HepG2 (cell line): ENCODE data around the gene DAZL. TPM values are rescaled to one million over a fixed set of nuclear protein-coding genes. Genes with fewer than 3 reads are reported as not detected.

Experiments used
- ATAC-seq: fragments of 200-7000 bp; cut with Tn5 transposase; 3 replicates; pipeline ENCODE4 v1.9.1; 2020; ENCODE audit warnings: mild to moderate bottlenecking, moderate library complexity
- BruUV-seq: library from RNA; stranded (reverse); fragments of 400-500 nt; replicated peaks from 2 replicates; lab custom pipeline; 2021; lab: Mats Ljungman, UMichigan
- CTCF ChIA-PET: fragments of 300-600 bp; formaldehyde crosslinking; extraction: SDS; loops from one replicate; lab custom pipeline; 2021; ENCODE audit warnings: low total read pairs, inconsistent platforms, low intra/inter-chr PET ratio; lab: Yijun Ruan, JAX
- POLR2A ChIA-PET: fragments of 350-600 bp; sonication (Branson Sonifier 250); formaldehyde crosslinking; loops from one replicate; lab custom pipeline; 2020; ENCODE audit warnings: antibody characterized with exemption, inconsistent platforms; lab: Yijun Ruan, JAX
- DNase-seq: peaks from one replicate; pipeline ENCODE4 v3.0.0-alpha.2; 2015; ENCODE audit warnings: low spot score
- FAIRE-seq: peaks from 3 replicates; lab custom pipeline; 2011; peaks lifted over from hg19 to GRCh38; lab: Jason Lieb, UNC
- H2AFZ ChIP-seq: one replicate; pipeline ENCODE4 v1.6.1; 2011; ENCODE audit warnings: low read length, inconsistent platforms
- H3K27ac ChIP-seq: fragments of 300-600 bp; 3 replicates; pipeline ENCODE4 v1.8.0; 2011; ENCODE audit warnings: mixed run types, mild to moderate bottlenecking, mixed read lengths, low read length, inconsistent platforms; ENCODE audit not compliant: insufficient read depth; ENCODE audit errors: extremely low read length
- H3K27me3 ChIP-seq, 2 experiments: fragments of 200-600 bp in 1 of 2; 2 replicates in 1 of 2; 3 replicates in 1 of 2; pipeline versions ENCODE4 v1.6.0 to v1.8.0; 2011; ENCODE audit warnings: low read length in 2 of 2, mild to moderate bottlenecking in 2 of 2, moderate library complexity in 2 of 2, inconsistent platforms in 1 of 2; ENCODE audit not compliant: insufficient read depth in 2 of 2, control insufficient read depth in 1 of 2
- H3K36me3 ChIP-seq, 2 experiments: fragments of 200-600 bp in 1 of 2; replicated peaks in 1 of 2; 2 replicates in 1 of 2; 3 replicates in 1 of 2; pipeline versions ENCODE4 v1.5.1 to v1.8.0; 2011; ENCODE audit warnings: low read length in 2 of 2, inconsistent platforms in 1 of 2; ENCODE audit not compliant: insufficient read depth in 2 of 2, control insufficient read depth in 1 of 2
- H3K4me1 ChIP-seq: 2 replicates; pipeline ENCODE4 v1.5.1; 2012; ENCODE audit warnings: low read length, inconsistent platforms; ENCODE audit not compliant: insufficient read depth
- H3K4me2 ChIP-seq: 2 replicates; pipeline ENCODE4 v1.6.0; 2011; ENCODE audit warnings: low read depth, low read length, inconsistent platforms
- H3K4me3 ChIP-seq, 3 experiments: fragments of 200-600 bp in 1 of 3; sonication (generic), shearing (Covaris generic) in 1 of 3; replicated peaks in 1 of 3; 2 replicates each; pipeline ENCODE4 v1.5.1; 2011 to 2016; ENCODE audit warnings: low read length in 3 of 3, inconsistent platforms in 2 of 3, low read depth in 2 of 3, mild to moderate bottlenecking in 2 of 3, control low read depth in 1 of 3, mixed read lengths in 1 of 3; ENCODE audit not compliant: insufficient read depth in 1 of 3
- H3K79me2 ChIP-seq: one replicate; pipeline ENCODE4 v1.6.1; 2011; ENCODE audit warnings: low read length, inconsistent platforms; ENCODE audit not compliant: insufficient read depth
- H3K9ac ChIP-seq: 2 replicates; pipeline ENCODE4 v1.6.0; 2011; ENCODE audit warnings: mild to moderate bottlenecking, low read depth, low read length, inconsistent platforms; ENCODE audit not compliant: insufficient read depth
- H3K9me3 ChIP-seq: 2 replicates; pipeline ENCODE4 v1.5.1; 2012; ENCODE audit warnings: mild to moderate bottlenecking, low read length
- H4K20me1 ChIP-seq: 2 replicates; pipeline ENCODE4 v1.6.0; 2011; ENCODE audit warnings: inconsistent platforms, mild to moderate bottlenecking, low read length, moderate library complexity; ENCODE audit not compliant: insufficient read depth
- ARID5B ChIP-seq: IDR thresholded peaks from 2 replicates; pipeline ENCODE4 v1.4.0; 2020; ENCODE audit warnings: mild to moderate bottlenecking, missing genetic modification reagents
- ATF2 ChIP-seq: sonication (generic); formaldehyde crosslinking; IDR thresholded peaks from 2 replicates; pipeline ENCODE4 v1.4.0; 2020; ENCODE audit warnings: missing genetic modification reagents
- CSRNP2 ChIP-seq: sonication (generic); formaldehyde crosslinking; conservative IDR thresholded peaks from 2 replicates; pipeline ENCODE4 v1.8.0; 2022; ENCODE audit warnings: low read depth, missing genetic modification reagents
- GPBP1L1 ChIP-seq: sonication (generic); formaldehyde crosslinking; IDR thresholded peaks from 2 replicates; pipeline ENCODE4 v1.5.0; 2020; ENCODE audit warnings: mild to moderate bottlenecking, missing genetic modification reagents
- HMGXB4 ChIP-seq, 2 experiments: sonication (generic) in 1 of 2; formaldehyde crosslinking in 1 of 2; IDR thresholded peaks; 2 replicates each; pipeline versions ENCODE4 v1.4.0 to v1.6.1; 2018 to 2020; ENCODE audit warnings: missing genetic modification reagents in 2 of 2, borderline replicate concordance in 1 of 2, low read depth in 1 of 2, mild to moderate bottlenecking in 1 of 2, missing biosample characterization in 1 of 2
- NFE2L1 ChIP-seq: sonication (generic); formaldehyde crosslinking; IDR thresholded peaks from 2 replicates; pipeline ENCODE4 v1.4.0; 2020; ENCODE audit warnings: missing genetic modification reagents, mild to moderate bottlenecking, borderline replicate concordance
- PHB2 ChIP-seq: fragments of 450-650 bp; IDR thresholded peaks from 2 replicates; pipeline ENCODE4 v1.6.1; 2018; ENCODE audit not compliant: partially characterized antibody
- SIX4 ChIP-seq: sonication (generic); formaldehyde crosslinking; IDR thresholded peaks from 2 replicates; pipeline ENCODE4 v1.4.0; 2020; ENCODE audit warnings: missing genetic modification reagents
- ZNF160 ChIP-seq: sonication (generic); formaldehyde crosslinking; IDR thresholded peaks from 2 replicates; pipeline ENCODE4 v1.8.0; 2022; ENCODE audit warnings: mild to moderate bottlenecking, inconsistent platforms, missing genetic modification reagents
- ZNF256 ChIP-seq: sonication (generic); formaldehyde crosslinking; conservative IDR thresholded peaks from 2 replicates; pipeline ENCODE4 v1.4.0; 2020; ENCODE audit warnings: missing genetic modification reagents
- ZNF451 ChIP-seq: sonication (generic); formaldehyde crosslinking; IDR thresholded peaks from 2 replicates; pipeline ENCODE4 v1.5.0; 2020; ENCODE audit warnings: mild to moderate bottlenecking, missing genetic modification reagents
- ZNF781 ChIP-seq: sonication (generic); formaldehyde crosslinking; IDR thresholded peaks from 2 replicates; pipeline ENCODE4 v1.5.1; 2020; ENCODE audit warnings: borderline replicate concordance, mild to moderate bottlenecking, missing genetic modification reagents; ENCODE audit errors: not compliant biosample characterization
- ZSCAN22 ChIP-seq: sonication (generic); formaldehyde crosslinking; IDR thresholded peaks from 2 replicates; pipeline ENCODE4 v1.4.0; 2020; ENCODE audit warnings: mild to moderate bottlenecking, missing genetic modification reagents
- ZSCAN25 ChIP-seq: sonication (generic); formaldehyde crosslinking; IDR thresholded peaks from 2 replicates; pipeline ENCODE4 v1.8.0; 2022; ENCODE audit warnings: mild to moderate bottlenecking, missing genetic modification reagents
- WGBS: methylation state at CpG from one replicate; pipeline ENCODE4 v1.1.6; 2017; ENCODE audit warnings: low lambda C conversion rate; 5-methylcytosine and 5-hydroxymethylcytosine counted together
- in situ Hi-C: cut with HindIII; loops from 2 replicates; pipeline ENCODE4 v1.10.0; 2017; ENCODE audit warnings: low pct_unique_long_range_greater_than_20kb; ENCODE audit not compliant: extremely low pct_ligation_motif_present
- intact Hi-C: fragments of 100-400 bp; cut with micrococcal nuclease; formaldehyde crosslinking; loops from one replicate; pipeline ENCODE4 v1.10.0; 2022; ENCODE audit not compliant: unreplicated experiment
- polyA plus RNA-seq, 8 experiments: library from polyadenylated mRNA; depleted of rRNA in 3 of 8; stranded (reverse) in 7 of 8; unstranded in 1 of 8; fragments of >200 nt; fragmentation: Illumina TruSeq in 4 of 8; extraction: Trizol in 4 of 8; gene quantifications; 2 replicates each; pipeline versions ENCODE4 v1.2.1 to v1.2.3, GENCODE V29; 2011 to 2016; ENCODE audit warnings: low read depth in 4 of 8, missing spikeins in 1 of 8, mixed read lengths in 1 of 8; ENCODE audit not compliant: insufficient read depth in 1 of 8
- total RNA-seq, 5 experiments: library from RNA; depleted of rRNA; stranded (reverse); fragments of >200 nt; fragmentation: Illumina TruSeq; extraction: Trizol; gene quantifications; 2 replicates each; pipeline ENCODE4 v1.2.3, GENCODE V29; 2016; ENCODE audit warnings: low read depth in 1 of 5

The DAZL gene
- total and polyA plus RNA-seq, 2 of the 13 experiments (the other 11 are each of a cell fraction or from before 2014, with no cell fraction given), result not detected

- intact Hi-C loops, result no loop called here
- no peak for ATAC-seq
- no peak overlapping the region for H3K9ac ChIP-seq
- no peaks in the 10 kb centered on the region for H3K4me1 ChIP-seq
- in situ Hi-C loops, result loop anchor here (25.0 kb wide), 1 partner anchor 501 kb away; no protein-coding TSS in a partner anchor
- FAIRE-seq, result no peak
- no peaks in the 10 kb centered on the region for H4K20me1 ChIP-seq
- ChIA-PET POLR2A (no interaction called here), CTCF (no interaction called here)
- no peak for DNase-seq
- no TSS peak for BruUV-seq
- H3K27me3 ChIP-seq, result peaks cover 0 to 12% of the 10 kb centered on the region in 2 experiments; a peak in 3 of 5 replicates
- H3K36me3 ChIP-seq, result no peaks in the 10 kb centered on the region
- no peak overlapping the region for H3K4me2 ChIP-seq
- no peak overlapping the region for H3K4me3 ChIP-seq
- H3K79me2 ChIP-seq, result no peaks in the 10 kb centered on the region
- no peak overlapping the region for H2AFZ ChIP-seq
- no peaks in the 10 kb centered on the region for H3K9me3 ChIP-seq
- WGBS, result 49% methylated on average over 4 of the region's 4 CpGs
- no peak overlapping the region for H3K27ac ChIP-seq
- TF ChIP-seq ARID5B (CRISPR knock-in tag) (no peak), ATF2 (CRISPR knock-in tag) (no peak), CSRNP2 (CRISPR knock-in tag) (no peak), ZSCAN22 (CRISPR knock-in tag) (no peak), GPBP1L1 (CRISPR knock-in tag) (no peak), ZNF781 (CRISPR knock-in tag) (no peak), SIX4 (CRISPR knock-in tag) (no peak), NFE2L1 (CRISPR knock-in tag) (no peak), ZSCAN25 (CRISPR knock-in tag) (no peak), HMGXB4 (CRISPR knock-in tag; IDR thresholded peaks at IDR 0.05; ENCODE audit: borderline replicate concordance in 1 of 2, low read depth in 1 of 2) (no peak), ZNF160 (CRISPR knock-in tag) (no peak), ZNF451 (CRISPR knock-in tag) (no peak), ZNF256 (CRISPR knock-in tag) (no peak), PHB2 (no peak)
Measured at GRCh38 chr3:16538507-16538906, 66.7 kb downstream of the DAZL start.
